ENCODE measurements around the gene TMEM117.
"Not testable (repeated sequence)": the region's sequence is repeated elsewhere in the genome, so short reads cannot be mapped to it uniquely, and the experiment has no call there.

Gene TMEM117

DNA sequence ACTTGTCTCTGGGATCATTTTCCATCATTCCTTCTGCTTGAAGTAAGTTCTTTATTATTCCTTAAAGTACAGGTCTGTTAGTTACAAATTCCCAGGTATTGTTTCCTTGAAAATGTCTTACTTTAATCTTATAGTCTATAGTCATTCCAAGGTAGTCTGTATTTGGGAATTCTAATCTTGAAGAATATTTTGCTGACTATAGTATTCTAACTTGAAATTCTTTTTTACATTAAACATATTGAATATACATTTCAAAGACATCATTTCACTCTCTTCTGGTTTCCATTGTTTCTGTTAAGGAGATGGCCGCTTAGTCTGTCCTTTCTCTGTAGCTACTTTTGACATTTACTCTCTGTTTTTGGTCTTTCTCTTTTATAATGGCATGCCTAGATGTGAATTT is 399.8 kb downstream of the TMEM117 start:
- no peak for DNase-seq

DNA sequence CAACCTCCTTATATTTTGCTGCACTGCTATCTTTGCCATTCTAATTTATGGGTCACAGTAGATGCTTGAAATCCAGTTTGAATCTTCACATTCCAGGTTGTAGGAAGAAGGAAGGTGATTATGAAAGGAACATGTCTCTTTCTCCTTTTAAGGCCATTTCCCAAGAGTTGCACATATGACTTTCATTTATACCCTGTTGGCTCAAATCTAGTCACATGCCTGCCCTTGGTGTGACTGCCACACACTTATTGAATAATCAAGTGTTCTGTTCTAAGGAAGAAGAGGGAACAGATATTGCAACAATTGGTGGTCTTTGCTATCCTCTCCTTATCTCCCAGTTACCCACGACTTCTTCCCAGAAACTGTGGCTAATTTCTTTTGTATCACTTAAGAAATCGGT is 404.3 kb downstream of the TMEM117 start:
- DNase-seq, result no peak

DNA sequence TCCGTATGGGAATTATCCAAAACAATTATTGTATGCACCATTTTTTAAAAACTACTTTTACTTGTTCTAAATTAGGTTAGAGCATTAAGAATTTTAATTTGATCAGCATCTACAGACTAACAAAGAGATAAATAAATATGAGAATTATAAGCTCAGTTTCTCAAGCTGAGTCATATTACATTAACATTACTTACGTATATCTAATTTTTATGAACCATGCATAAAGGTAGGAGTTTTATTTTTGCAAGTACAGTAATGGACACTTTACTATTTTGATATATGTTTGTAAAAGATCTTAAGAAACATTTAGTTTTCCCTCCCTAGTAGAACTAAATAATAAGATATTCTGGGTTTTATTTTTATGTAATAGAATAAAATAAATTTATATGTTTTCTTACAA is 410.1 kb downstream of the TMEM117 start:
- DNase-seq, result no peak

DNA sequence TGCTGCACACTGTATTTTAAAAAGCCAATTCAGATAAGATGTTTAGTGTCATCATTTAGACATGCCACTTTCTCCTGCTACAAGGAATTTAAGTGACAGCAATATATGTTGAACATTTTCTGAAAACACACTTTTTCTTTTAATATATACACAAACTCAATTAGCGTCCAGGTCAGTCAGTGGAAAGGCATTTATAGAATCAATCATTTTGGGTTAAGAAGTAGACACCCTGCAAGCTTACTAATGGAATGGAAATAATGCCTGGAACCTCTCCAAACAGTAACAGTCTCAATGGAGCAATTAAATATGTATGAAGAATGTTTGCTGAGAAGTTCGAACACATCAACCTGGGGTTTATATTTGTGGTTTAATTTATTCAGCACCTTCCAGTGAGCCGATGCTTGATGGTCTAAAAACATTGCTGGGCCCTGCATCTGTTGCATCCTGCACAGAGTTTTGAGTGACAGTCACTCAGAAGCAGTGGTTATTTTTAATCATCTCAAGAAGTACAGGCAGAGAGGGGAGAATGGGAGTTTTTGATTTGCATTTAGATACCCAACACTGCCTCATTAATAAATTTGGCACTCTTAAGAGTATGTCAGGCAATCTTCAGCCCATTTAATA is 410.7 kb downstream of the TMEM117 start:
- no peak for DNase-seq

DNA sequence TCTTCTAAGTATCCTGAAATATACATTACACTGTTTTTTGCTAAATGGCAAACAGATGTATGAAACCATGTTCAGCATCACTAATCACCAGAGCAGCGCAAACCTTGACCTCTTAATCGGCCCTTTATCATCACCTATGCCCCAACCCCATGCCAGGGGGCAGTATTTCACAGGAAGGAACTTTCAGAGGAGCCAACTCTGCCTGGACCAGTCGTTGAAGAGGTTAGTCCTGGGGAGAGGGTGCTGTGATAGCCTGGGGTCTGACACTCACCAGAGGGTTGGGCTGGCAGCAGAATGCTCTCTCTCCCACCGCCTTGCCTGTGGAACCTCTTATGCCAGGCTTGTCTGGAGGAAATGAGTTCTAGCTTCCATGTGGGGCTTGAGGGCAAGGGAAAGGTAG is 411.7 kb downstream of the TMEM117 start:
- DNase-seq, result no peak

DNA sequence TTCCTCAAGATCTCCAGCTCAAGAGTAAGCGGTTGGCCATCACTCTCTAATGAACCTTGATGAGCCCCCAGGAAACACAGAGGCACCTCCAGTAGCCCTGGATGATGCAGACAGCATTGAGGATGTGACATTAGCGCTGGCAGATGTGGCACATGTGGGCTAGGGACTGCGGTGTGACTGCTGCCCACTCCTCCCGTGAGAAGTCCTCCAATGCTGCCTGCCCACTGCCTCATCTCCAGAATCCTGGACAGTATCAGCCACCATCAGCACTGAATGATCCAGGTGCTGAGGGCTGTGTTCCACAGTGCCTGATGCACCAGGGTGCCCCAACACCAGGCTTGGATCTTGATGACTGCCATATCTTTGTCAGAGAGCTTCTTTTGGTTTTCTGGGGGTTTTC is 412.6 kb downstream of the TMEM117 start:
- DNase-seq, result no peak

DNA sequence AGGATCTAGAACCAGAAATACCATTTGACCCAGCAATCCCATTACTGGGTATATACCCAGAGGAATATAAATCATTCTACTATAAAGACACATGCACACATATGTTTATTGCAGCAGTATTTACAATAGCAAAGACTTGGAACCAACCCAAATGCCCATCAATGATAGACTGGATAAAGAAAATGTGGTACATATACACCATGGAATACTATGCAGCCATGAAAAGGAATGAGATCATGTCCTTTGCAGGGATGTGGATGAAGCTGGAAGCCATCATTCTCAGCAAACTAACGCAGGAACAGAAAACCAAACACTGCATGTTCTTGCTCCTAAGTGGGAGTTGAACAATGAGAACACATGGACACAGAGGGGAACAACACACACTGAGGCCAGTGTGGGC is 414.6 kb downstream of the TMEM117 start:
- not testable (repeated sequence) for DNase-seq

DNA sequence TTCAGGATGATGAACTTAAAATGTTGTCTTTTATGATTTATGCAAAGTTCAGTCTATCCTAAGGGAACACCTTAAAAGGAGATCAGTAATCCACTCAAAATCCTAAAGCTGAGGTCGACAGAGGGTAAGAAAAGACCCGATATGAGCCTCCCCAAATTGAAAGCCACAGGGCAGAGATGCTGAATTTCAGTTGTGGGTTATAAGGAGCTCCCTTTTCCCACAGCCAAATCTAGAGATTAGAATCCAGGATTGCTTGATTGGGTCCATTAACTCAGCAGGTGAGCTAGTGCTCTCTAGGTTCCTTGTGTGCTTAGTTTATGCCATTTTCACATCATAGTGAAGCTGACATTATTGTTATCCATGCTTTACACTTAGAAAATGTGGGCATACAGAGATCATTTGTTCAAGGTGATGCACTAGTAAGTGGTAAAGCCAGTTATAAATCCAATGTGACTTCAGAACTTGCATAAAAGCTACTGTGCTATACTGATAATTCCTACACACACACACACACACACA is 417.5 kb downstream of the TMEM117 start:
- DNase-seq, result no peak

DNA sequence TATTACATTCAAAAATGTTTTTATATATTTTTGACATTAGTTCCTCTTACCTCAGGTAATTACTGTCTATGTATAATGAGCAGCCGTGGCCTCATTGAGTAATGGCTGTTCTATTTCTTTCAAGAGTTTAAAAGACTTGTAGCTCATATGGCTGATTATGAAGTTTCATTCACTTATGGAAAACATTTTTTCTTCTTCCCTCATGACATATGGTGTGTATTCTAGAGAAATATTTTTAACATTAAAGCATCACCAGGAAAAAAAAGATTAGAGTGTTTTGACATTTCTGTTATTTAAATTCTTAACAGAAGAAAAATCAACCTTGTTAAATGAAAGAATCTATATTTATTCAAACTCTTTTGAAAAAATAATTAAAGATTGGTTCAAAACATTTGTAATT is 422.4 kb downstream of the TMEM117 start:
- DNase-seq, result no peak

DNA sequence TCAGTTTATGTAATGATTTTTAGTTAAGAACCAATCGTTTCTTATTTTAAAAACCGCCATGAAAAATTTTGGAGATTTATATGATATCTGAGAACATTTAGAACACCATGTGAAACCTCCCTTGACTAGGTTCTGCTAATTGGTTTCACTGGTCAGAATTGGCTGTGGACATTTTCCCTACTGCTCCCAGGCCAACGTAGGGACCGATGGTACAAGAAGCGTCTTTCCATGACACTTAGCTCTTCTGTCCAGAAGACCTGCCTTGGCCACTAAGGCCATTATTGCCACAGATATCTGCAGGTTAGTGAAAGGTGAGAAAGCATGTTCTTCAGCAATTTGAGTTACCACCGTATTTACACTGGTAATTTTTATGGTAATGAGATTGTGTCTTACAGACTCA is 424.0 kb downstream of the TMEM117 start:
- DNase-seq, result no peak

DNA sequence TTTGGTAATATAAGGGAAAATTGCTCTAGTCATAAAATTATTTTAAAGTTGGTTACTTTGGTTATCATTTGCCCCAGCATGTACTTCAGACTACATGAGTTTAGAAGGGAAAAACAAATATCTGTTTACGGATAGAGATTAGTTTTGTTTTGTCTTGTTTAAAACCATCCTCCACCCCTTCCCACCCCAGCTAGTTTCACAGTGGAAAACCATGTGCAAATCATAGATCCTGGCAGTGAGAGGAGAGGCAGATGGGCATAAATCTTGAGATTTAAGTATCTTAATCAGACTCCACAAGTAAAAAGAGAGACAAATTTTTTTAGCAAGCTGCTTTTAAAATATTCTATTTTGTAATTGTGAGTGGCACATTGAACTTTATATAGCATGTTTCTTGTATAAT is 424.7 kb downstream of the TMEM117 start:
- no peak for DNase-seq

DNA sequence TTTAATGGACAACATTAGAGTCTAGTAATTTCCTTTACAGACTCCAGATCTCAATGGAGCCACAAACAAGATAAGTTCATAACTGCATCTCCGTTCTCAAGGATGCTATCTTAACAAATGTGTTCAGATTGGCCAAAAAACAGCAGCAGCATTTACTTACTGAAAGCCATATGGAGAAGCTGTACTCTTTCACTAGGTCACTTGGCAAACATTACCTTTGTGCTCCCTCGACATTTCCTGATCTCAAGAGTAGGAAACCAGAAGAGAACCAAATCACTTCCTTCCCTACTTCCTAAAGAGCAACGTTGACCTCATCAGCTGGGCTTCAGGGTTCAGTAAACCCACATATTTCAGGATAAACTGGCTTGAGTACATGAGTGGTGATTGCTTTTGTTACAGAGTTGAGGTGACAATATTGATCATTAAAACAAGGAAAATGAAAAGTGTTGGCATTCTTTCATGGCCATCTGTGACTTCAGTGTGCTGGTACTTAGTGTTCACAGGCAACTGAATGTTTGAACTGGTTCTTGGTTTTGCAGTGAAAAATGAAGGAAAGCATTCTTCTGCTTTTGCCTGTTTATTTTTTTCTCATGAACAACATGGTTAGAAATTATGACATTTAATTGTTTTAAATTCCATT is 449.6 kb downstream of the TMEM117 start:
- no peak for DNase-seq

DNA sequence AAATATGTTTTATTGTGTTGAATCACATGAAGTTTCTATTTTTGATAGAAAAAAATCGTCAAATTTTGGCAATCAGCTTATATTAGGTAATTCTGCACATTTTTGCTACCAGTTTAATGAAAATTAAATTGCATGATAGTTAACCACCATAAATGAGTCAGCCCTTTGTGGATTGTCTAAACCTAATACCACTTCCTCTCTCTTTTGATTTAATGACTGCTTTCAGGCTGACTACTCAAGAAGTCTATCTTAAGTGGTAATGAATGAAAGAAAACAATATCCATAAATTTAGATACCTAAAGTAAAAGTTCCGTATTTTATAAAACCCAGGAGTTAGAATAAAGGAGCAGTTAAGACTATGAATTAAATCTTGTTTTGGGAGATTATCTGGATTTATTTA is 450.5 kb downstream of the TMEM117 start:
- DNase-seq, result no peak

DNA sequence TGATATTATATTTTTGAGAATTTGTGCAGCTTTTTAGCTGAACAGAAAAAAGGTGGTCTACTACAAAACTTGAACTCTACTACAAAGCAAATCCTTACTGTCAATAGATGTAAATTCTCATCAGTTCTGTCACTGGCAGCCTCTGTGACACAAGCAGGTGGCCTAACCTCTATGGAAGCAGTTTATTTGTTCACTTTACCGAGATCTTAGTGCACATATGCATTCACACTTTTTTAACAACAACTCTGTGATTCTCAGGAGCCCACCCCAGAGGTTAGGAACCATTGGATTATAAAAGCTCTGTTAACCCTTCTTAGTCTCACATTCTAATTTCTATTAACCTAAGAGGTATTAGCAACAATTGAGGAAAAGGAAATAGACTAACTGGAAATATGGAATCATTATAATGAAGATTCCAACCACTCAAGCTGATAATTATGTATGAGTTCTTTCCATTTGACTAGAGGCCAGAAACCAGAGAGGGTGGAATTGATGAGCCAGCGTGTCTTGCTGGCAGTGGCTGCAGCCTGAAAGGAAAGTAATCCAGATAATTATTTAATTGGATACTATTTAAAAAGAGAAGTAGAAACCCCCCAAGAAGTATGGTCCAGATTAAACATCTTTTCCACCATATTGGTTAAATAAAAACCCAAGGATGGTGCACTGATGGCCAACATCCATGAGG is 451.1 kb downstream of the TMEM117 start:
- no peak for DNase-seq

DNA sequence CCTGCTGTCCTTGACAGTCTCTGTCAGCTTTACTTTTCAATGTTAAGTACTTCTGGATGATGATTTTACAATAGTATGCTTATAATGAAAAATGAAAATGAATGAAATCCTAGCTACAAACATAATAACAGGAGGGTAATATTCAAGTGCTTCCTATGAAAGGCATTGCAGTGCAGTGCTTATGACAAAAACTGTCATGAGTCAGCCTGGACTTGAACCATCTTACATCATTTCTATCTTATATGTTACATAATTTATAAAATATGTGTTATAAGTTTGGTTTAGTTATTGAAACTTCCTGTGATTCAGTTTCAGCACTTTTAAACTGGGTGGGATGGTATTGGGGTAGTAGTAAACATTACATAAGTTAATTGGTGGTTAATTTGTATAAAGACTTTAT is 451.7 kb downstream of the TMEM117 start:
- no peak for DNase-seq

DNA sequence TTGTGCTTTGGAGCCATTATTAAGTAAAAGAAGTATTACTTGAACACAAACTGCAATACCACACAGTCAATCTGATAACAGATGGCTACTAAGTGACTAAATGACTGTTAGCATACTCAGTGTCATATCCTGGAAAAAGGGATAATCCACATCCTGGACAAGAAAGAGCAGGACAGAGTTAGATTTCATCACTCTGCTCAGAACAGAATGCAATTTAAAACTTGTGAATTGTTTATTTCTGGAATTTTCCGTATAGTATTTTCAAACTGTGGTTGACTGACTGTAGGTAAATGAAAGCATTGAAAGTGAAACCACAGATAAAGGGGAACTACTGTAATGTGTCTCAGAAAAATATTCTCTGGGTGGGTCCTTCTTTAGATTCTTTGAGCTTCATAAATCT is 458.8 kb downstream of the TMEM117 start:
- no peak for DNase-seq

DNA sequence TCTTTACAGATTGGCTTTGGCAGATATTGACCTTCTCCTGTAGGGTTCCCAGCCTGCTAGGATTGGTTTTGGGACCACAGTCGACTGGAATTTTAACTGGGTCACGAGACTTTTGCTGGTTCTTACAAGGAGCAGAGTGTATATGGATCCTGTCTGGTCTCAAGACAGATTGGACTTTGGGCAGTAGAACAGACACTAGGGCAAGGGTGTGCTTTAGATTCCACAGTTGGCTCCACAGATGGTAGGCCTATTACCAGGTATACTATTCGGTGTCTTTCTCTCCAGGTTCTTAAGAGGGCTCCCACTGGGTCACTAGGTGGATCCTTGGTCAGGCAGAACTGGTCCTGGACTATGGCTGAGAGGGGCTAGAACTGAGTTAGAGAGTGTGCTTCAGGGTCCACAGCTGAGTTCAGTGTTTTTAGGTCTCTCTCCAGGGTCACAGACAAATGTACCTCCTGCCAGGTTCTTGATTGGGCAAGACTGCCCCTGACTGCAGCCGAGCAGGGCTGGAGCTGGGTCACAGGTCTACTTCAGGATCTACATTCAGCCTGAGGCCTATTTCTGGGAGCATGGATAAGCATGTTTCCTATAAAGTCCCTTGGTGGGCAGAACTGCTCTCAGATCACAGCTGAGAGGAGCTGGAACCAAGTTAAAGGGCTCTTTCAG is 460.2 kb downstream of the TMEM117 start:
- no peak for DNase-seq

DNA sequence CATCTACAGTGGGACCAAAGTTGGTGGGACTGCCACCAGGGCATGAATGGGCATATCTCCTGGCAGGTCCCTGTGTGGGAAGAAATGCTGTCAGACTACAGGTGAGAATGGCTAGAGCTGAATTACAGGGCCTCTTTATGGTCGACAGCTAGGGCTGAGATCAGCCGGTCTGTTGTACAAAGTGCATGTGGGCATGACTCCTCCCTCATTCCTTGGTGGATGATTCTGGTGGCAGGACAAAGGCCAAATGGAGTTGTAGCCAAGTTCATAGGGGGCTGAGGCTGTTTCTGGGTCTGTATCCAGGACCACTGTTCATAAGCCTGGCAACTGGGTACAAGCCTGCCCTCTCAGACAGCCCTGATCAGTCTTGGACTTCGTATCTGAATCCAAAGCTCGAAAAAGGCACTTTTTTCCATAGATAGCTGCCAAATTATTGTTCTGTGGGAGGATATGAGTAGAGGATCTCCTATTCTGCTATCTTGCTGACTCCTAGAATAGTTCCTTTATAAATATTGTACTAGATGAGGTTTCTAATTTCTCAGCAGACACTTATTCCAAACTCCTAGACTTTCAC is 460.8 kb downstream of the TMEM117 start:
- DNase-seq, result no peak

DNA sequence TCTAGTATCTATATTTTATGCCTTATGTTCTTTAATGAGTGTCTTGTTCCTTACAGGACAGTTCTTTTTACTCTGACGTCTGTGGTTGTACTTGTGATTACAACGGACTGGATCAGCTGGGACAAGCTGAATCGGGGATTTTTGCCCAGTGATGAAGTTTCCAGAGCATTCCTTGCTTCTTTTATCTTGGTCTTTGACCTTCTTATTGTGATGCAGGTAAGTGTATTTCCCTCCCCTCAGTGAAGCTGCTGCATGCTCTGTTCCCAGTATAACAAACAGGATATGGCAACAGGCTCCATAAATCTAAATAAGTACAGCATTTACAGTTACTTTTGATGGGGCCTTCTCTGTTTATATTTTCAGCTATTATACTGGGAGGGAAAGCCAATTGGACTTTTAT is 463.6 kb downstream of the TMEM117 start:
- no peak for DNase-seq

DNA sequence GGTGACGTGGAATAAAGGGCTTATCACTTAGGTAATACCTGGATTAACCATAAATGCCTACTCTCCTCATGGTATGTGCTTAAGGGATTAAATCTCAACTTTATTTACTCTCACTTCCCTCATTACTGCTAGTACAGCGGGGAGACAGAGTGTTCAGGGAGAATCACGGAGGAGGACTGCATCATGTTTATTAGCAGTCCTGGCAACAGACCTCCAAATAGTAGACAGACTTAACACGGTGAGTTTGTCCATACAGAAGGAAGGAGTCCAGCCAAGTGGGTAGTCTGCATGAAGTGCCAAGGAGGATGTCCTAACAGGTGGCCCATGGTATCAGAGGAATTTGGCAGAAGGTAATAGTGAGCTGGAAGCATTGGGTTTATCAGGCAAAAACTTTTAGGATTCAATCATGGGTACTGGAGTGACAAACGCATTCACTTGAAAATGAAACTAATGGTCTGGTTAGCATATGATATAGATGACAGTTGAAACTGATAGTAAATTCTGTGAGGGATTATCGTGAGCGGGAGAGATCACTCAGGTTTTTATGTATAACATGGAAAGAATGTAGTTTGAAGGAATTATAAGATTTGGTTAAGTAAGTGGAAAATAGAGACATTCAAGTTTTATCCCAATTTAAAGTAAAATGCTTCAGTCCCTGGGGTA is 471.8 kb downstream of the TMEM117 start:
- DNase-seq, result no peak

DNA sequence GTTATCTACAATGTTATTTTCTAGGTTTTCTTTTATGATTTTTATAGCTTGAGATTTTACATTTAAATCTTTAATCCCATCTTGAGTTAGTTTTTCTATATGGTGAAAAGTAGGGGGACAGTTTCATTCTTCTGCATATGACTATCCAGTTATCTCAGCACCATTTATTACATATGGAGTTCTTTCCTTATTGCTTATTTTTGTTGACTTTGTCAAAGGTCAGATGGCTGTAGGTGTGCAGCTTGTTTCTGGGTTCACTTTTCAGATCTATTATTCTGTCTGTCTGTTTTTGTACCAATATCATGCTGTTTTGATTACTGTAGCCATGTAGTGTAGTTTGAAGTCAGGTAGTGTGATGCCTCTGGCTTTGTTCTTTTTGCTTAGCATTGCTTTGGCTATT is 477.3 kb downstream of the TMEM117 start:
- no peak for DNase-seq

DNA sequence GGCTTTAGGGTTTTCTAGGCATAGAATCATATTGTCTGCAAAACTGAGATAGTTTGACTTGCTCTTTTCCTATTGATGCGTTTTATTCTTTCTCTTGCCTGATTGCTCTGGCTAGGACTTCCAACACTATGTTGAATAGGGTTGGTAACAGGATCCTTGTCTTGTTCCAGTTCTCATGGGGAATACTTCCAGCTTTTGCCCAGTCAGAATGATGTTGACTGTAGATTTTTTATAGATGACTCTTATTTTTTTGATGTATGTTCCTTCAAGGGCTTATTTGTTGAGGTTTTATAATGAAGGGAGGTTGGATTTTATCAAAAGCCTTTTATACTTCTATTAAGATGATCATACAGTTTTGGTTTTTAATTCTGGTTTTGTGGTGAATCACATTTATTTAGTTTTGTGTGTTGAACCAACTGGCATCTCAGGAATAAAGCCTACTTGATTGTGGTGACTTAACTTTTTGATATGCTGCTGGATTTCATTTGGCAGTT is 478.2 kb downstream of the TMEM117 start:
- DNase-seq, result no peak
